GM21390 (cell line): ENCODE measurements around the gene PIK3C2G.
"Not testable (repeated sequence)": the region's sequence is repeated elsewhere in the genome, so short reads cannot be mapped to it uniquely, and the experiment has no call there.

Experiments used
- ATAC-seq: cut with Tn5 transposase; IDR thresholded peaks from one replicate; pipeline ENCODE4 v1.9.1; 2021; ENCODE audit not compliant: unreplicated experiment

The PIK3C2G gene

DNA sequence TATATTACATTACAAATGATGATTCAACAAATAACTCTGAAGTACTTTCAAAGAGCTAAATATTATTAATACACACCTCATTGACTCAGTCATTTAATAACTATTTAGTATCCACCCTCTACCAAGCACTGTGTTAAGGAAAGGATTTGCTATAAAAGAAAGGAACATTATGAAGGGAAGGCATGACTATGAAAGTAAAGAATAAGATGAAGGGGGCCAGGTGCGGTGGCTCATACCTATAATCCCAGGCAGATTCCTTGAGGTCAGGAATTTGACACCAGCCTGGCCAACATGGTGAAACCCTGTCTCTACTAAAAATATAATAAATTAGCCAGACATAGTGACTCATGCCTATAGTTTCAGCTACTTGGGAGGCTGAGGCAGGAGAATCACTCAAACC lies 368.6 kb downstream of the PIK3C2G start:
- no peak for ATAC-seq

DNA sequence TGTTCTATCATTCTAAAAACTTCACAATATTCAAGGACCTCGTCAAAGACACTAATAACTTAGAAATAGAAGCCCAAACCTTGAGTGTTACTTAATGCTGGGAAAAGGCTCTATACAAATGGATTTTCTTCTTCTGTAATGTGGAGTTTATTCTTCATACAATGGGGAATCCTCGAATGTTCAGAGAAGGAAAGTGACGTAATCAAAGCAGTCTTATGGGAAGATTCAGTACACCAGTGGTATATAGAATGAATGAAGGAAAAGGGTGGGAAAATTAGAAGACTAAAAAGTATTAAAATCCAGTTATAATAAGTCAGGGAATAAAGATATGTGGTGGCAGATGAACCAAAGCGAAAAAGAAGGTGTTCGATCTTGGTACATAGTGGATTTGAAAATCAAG lies 370.0 kb downstream of the PIK3C2G start:
- ATAC-seq, result no peak

DNA sequence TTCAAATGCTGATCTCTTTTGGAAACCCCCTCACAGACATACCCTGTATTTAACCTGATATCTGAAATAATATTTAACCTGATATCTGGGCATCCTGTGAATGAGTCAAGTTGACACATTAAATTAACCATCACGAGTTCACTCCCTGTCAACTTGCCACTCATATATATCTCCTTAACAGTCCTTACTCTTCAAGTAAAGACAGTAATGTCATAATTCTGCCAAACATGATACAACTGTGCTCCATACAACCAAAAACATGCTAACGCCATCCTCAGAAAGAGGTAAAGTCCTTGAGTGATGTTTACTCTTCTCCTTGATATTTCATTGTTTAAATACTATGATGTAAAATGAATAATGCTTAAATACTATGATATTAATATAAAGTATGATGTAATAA lies 371.5 kb downstream of the PIK3C2G start:
- no peak for ATAC-seq

DNA sequence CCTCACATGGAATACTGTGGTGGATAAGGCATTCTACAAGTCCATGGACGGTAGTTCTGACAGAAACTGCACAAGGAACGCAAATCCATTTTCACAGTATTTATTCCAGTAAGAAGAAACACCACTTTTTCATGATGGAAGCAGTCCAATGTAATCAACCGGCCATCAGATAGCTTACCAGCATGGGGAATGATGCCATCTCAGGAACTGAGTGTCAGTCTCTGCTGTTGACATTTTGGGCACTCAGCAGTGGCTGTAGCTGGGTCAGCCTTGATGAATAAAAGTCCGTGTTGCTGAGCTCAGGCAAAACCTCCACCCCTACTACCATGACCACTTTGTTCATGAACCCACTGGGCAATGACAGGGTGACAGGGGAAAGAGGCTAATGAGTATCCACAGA lies 373.1 kb downstream of the PIK3C2G start:
- no peak for ATAC-seq

DNA sequence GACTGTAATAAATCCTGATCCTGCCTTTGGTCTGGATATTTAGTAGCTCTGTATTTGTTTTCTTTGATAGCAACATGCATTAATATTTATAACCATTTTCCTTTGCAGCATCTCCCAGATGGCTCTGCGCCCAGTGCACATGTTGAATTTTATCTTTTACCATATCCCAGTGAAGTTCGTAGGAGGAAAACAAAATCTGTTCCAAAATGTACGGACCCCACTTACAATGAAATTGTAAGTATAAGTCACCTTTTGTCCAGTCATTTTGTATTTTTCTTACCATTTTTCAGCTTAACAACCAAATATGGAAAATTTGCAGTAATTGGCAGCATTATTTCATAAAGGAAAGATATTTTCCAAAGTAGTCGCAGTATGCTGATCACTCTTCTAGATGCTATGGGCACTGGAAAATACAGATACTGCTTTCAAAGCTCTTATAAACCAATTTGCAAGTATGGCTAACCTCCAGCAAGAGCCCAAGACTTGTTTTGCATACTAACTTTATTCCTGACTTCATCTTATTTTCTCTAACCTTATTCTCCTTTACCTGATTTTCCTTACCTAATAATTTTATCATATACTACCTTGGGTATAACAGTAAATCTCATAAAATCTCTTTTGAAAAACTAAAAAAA lies 379.1 kb downstream of the PIK3C2G start:
- no peak for ATAC-seq

DNA sequence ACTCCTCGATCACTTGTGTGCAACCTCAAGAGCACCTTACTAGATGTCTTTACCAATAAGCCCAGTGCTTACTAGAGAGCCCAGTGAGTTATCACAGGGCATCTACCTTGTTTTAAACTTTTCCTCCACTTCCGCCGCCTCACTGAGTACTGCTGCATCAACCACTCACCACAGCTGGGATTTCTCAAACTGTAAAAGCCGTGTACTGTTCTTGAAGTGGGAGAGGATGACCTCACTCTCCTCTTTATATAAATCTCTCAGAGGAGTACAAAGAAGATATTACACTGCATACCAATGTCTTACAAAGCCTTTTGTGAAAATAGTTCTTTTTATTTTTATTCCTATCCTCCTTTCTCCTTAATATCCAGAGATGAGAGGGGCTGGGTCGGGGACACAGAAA lies 382.4 kb downstream of the PIK3C2G start:
- no peak for ATAC-seq

DNA sequence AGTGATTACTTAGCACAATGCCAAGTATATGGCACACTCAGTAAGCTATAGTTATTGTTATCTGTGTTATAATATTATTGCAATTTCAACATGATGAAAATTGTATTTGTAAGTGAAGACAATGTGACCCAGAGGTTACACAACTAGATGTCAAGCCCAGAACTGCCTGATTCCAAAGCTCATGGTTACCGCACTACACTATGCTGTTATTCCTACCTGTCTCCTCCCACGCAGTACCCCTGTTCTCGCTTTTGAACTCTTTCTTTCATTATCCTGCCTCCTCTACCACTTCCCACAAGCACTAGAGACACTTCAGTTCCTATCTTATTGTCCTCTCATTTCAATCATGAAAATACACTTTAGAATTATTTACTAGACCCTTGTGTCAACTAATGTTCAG lies 383.2 kb downstream of the PIK3C2G start:
- no peak for ATAC-seq

DNA sequence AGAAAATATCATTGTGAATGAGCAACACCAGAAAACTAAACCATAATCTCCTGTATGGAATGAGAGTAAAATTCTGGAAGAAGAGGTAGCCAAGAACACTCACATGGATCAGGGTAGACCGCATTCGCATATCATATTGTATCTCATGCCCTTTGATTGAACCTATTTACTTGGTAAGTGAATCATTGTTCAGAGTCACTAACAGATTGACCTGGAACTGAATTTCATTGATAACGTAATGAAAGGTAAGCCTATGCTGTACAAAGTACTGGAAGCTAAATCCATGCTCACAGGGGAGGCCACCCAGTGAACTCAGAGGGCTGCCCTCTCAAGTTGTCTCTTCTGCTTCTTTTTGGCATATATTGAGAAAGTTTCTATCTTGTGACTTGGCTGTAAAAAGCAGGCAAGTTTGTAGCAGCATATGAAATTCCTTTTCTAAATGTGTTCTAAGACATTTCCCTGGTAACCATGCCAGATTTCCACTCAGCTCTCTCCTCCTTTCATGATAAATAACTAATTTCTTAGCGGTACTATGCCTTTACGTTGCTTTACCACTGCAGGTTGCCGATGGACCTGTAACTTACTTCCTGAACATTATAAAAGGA lies 385.1 kb downstream of the PIK3C2G start:
- ATAC-seq, result no peak

DNA sequence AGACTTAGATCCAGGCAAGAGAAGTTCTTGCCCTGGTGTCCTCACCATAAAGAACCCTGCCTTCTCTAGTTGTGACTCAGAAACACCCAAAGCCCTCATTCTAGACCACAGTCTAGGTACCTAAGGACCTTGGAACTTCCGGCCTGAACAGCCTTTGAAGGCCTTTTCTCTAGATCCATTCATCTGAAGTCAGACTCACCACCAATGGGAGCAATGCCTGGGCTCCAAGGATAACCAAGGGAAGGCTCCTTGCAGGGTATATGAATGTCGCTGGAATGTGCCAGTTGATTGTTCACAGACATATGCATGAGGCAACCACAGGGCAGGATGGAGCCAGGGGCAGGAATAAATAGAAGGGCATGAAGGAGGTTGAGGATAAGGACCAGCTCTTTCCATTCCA lies 390.2 kb downstream of the PIK3C2G start:
- ATAC-seq, result no peak

DNA sequence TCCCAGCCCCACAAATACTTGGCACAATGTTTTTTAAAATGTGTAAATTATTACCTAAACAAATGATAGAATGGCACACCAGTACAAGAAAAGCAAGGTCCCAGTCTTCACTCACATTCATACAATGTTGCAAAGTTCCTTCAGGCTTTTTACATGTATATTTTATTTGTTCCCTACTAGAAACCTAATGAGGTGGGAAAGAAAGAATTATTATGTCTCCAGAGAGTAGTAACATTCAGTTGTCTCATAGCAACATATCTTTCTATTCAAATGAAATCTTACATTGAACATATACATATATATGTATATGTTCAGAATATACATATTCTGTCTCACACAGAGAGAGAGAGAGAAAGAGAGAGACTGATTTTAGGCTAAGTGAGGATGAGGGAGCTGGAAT lies 391.3 kb downstream of the PIK3C2G start:
- ATAC-seq, result no peak

DNA sequence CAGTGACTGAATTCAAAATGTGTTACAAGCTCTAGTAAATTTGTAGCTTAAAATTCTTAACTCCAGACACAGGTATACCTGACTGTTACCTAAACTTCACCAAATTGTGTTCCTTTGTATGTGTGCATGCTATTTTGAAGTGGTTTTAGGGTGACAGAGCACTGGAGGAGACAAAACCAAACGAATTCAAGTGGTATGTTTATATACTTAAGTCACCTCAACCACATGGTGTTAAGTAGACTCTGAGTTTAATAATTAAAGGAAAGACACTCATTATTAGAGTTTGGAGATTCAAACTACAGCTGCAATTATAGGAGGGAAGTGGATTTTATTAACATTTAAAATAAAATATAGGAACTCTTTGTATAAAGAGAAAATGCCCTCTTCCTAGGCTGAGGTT lies 392.1 kb downstream of the PIK3C2G start:
- ATAC-seq, result no peak

DNA sequence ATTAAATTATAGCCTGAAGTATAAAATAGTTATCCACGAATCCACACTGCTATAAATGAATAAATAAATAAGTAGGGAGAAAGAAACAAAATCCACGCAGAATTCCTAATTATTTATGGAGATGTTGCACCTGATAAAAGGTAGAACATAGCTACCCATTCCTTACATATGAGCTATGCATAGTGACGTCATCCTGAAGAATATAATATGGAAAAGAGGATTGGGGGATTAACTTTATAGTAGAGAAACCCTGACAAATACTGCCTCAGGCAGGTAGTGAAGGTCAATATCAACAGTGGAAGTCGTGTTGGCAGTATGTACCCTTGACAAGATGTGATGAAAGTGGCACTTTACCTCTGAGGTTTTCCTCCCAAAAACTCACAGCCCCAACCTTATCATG lies 394.0 kb downstream of the PIK3C2G start:
- no peak for ATAC-seq

DNA sequence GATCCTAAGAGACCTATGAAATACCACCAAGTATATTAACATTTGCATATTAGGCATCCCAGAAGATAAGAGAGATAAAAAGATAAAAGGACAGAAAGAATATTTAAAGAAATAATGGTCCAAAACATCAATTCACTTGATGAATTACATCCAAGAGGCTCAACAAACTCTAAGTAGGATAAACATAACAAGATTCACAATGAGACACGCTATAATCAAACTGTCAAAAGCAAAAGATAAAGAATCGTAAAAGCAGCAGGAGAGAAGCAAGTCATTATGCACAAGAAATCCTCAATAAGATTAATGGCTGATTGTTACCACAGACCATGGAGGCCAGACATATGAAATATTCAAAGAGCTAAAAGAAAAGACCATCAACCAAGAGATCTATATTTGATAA lies 396.9 kb downstream of the PIK3C2G start:
- ATAC-seq, result no peak

DNA sequence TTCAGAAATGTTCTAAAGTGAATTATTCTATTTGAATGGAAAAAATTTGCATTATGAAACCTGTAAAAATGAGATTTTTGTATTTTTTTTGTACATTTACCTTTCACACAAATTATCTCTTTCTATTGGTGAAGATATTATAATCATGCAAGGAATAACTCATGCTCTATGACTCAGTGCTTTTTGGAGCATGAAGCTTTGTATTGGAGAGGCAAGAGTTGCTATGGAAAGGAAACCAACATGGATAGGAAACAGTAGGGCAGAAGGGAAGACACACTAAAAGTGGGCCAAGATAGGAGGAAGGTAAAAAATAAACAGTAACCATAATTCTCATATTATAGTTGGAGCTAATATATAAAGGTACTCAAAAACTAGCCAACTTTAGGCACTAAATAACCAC lies 397.5 kb downstream of the PIK3C2G start:
- no peak for ATAC-seq

DNA sequence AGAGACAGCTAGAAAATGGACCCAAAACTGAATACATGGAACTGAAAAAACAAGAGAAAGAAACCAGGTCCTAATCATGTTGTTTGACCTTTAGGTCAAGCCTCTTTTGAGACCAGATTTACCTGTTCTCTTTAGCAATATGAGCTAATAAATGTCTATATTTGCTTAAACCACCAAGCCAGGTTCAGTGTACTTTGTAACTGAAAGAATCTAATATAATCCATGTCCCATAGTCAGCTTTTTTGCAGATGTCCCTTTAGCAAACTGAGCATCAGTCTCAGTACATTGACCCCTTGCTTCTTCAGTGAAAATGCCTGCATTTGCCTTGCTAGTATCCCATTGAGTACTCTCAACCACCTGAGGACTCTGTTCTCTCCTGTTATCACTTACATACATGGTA lies 414.8 kb downstream of the PIK3C2G start:
- ATAC-seq, result no peak

DNA sequence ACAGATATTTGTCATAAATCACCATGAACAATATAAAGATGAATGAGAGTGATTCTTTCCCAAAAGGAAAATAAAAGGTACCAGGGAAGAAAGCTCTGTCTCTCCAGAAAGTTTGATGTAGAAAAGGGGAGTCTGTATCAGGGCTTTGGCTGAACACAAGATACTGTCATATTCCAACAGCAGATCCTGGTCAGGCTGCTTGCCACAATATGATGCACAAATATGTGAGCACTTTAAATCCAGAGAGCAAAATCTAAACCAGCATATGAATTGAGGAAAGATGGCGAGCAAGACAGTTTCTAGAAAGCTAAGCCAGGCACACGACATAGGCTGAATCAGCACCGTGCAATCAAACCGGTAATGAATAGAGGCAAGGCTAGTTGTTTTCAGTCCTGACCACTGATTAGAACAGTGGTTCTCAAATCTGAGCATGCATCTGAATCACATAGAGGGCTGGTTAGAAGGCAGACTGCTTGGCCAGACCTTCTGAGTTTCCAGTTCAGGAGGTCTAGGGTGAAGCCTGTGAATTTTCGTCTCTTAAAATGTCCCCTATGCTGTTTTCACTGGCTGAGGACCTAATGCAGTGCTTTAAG lies 415.8 kb downstream of the PIK3C2G start:
- ATAC-seq, result no peak

DNA sequence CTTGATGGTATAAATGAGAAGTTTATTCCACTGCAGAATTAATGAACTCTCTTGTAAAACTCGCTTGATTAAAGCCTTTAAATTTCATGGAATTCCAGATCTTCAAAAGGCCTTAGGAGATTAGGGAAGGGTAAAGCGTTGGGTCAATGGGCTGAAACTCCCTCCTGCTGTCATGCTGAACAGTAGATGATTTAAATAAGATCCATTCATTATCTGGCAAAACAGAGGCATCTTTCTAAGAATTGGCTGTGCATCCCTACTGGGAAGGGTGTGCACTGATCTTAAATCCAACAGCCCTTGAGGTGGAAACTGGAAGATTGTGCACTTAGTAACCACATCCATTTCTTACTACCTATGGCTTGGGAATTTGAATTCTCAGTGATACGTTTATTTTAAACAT lies 420.5 kb downstream of the PIK3C2G start:
- no peak for ATAC-seq

DNA sequence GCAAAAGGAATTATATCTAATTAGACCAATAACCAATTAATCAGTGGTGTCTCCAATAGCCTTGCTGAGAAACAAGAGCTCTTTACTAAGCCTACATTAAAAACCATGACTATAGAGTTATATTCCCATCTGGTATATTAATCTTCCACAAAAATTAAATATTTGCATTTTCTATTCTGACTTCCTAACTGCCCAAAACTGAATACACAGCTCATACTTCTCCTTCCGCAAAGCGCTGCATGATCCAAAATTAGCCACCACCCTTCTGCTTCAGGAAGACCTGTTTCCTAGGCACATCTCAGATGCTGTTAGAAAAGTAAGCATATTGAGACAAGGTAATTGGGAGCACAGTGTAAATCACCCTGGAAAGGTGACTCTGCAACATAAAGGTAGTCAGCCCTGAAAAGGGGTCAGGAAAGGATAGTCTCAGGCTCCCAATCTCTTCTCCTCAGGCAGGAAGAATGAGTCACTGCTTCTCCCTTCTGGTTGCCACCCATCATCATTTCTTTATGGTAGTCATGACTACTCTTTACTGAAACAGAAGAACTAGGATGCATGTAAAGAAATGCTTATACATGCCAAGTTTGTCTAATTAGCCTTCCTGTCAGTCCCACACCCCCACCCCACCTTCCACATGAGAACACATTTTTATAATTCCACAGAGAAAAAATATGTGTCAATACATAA lies 422.2 kb downstream of the PIK3C2G start:
- no peak for ATAC-seq

DNA sequence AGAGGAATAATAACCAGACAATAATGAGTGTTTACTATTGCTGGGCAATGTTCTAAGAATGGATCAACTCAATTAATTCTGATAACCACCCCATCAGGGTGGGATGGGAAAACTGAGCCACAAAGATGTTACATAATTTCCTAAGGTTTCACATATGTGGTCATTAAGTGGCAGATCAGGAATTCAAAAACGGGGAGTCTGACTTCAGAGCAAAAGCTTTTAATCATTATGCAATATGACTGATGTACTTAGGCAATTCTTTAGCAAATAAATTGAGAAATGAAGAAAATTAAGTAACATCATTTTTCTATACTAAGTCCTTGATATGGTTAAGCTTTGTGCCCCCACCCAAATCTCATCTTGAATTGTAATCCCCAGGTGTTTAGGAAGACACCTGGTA lies 423.1 kb downstream of the PIK3C2G start:
- no peak for ATAC-seq

DNA sequence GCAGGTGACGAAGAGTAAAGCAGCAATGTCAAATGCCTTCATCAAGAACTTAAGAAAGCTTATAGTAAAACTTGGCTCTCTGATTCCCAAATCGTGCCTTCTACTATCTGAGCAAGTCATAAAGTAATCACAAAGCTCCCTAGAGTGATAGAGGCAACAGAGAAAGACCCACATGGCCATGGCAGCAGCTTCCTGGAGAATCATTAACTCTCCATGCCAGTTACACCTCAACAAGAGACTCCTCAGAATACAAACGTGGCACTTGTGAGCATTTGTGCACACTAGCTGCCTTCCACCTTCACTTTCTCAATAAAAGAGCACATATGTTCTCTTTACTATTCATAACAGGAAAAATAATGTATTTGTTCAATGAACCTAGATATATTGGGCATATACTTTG lies 428.5 kb downstream of the PIK3C2G start:
- no peak for ATAC-seq

DNA sequence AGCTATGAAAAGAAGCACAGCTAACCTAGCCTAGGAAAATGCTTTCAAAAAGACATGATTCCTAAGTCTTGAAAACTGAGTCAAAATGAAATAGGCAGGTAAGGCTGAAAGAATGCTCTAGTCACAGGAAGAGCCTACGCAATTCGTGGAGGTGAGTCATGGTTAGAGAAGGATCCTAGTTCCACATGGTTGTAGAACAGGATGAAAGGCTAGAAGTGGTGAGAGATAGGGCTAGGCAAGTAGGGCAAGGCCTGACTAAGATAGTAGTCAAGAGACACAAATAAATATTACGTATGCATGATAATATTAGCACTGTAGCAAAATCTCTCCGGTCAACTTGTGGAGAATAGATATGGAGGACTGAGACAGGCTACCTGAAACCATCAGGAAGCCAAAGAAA lies 429.3 kb downstream of the PIK3C2G start:
- no peak for ATAC-seq

DNA sequence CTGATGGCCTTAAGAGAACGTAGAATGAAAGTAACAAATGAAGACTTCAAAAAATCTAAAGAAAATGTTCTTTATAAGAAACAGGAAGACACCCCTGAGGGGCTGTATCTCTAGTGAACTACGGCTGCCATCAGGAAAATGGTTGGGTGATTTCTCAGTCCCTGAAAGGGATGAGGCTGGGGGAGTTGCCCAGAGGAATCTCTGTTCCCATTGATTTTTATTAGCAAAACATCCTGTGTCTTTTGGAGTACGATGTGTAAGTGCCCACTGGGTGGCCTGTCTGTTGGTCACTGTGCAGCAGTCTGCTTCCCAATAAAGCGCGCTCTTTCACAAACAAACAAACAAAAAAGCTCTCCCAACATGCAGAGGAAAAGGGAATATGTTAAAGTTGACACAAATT lies 432.7 kb downstream of the PIK3C2G start:
- not testable (repeated sequence) for ATAC-seq
